HG03060 (cell line): ENCODE measurements around the gene PITRM1.
"Not testable (repeated sequence)": the region's sequence is repeated elsewhere in the genome, so short reads cannot be mapped to it uniquely, and the experiment has no call there.

Experiments
- ATAC-seq: cut with Tn5 transposase; IDR thresholded peaks from one replicate; pipeline ENCODE4 v1.9.1; 2021; ENCODE audit warnings: low read depth, moderate number of reproducible peaks; ENCODE audit not compliant: unreplicated experiment

PITRM1 gene, protein sequence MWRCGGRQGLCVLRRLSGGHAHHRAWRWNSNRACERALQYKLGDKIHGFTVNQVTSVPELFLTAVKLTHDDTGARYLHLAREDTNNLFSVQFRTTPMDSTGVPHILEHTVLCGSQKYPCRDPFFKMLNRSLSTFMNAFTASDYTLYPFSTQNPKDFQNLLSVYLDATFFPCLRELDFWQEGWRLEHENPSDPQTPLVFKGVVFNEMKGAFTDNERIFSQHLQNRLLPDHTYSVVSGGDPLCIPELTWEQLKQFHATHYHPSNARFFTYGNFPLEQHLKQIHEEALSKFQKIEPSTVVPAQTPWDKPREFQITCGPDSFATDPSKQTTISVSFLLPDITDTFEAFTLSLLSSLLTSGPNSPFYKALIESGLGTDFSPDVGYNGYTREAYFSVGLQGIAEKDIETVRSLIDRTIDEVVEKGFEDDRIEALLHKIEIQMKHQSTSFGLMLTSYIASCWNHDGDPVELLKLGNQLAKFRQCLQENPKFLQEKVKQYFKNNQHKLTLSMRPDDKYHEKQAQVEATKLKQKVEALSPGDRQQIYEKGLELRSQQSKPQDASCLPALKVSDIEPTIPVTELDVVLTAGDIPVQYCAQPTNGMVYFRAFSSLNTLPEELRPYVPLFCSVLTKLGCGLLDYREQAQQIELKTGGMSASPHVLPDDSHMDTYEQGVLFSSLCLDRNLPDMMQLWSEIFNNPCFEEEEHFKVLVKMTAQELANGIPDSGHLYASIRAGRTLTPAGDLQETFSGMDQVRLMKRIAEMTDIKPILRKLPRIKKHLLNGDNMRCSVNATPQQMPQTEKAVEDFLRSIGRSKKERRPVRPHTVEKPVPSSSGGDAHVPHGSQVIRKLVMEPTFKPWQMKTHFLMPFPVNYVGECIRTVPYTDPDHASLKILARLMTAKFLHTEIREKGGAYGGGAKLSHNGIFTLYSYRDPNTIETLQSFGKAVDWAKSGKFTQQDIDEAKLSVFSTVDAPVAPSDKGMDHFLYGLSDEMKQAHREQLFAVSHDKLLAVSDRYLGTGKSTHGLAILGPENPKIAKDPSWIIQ

DNA sequence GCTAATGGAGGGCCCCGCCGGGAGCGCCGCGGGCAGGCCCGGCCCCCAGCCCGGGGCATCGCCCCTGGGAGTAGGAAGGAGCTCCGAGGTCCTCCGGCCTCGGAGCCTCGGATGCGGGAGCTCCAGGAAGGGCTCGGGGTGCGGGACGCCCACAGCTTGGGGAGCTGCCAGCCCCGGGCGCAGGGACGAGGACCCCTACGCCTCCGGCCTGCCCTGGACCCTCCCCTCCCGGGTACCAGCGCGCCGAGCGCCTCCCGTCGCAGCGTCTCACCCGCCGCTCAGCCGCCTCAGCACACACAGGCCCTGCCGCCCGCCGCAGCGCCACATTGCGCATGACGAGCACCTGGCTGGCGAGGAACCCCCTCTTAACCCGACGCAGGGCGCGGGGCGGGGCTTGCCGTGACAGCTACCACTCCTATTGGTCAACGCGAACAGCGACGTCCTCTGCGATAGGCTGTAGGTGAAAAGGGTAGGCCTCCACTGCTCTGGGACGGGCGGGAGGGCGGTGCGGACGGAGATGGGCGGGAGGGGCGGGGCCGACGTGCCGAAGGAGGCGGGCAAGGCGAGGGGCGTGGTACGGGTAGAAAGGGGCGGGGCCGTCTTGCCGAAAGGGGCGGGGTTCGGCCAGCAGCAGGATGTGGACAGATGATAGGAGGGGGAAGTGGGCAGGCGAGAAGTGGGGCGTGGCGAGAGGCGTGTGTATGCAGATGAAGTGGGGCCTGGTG lies at the start of gene PITRM1:
Gene PITRM1 (minus strand): TSS at position 337 of the 725 bp plus-strand sequence. CDS start 10 bp downstream, at position 327.
- ATAC-seq: peak; percentile 98

DNA sequence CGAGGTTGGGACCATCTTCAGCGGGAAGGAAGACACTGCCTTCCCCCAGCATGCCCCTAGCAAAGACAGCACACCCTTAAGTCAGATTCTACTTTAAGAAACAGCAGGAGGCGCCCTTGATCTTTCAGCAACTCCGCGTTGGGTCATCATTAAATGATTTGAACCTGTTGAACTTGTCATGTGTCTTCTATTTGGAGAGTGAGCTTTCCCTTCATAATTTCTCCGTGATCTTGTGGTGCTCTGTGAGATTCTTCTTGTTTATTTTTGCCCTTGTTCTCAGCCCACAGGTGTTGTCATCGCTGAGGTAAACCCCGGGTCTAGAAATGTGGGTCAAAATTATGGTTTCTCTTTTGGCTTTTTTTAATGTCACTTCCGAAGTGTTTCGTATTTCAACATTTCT lies 49.5 kb upstream of the PITRM1 start:
- ATAC-seq: no peak

DNA sequence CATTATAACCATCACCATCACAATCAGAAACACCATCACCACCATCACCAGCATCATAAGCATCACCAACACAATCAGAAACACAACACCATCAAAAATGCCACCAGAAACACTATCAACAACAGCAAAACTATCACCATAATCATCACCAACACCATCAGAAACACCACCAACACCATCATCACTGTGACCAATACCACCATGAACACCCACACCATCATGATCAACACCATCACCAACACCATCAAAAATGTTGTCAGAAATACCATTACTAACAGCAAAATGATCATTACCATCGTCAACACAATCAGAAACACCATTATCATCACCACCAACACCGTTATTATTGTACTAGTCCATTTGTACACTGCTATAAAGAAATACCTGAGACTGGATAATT lies 49.0 kb upstream of the PITRM1 start:
- not testable (repeated sequence) for ATAC-seq

DNA sequence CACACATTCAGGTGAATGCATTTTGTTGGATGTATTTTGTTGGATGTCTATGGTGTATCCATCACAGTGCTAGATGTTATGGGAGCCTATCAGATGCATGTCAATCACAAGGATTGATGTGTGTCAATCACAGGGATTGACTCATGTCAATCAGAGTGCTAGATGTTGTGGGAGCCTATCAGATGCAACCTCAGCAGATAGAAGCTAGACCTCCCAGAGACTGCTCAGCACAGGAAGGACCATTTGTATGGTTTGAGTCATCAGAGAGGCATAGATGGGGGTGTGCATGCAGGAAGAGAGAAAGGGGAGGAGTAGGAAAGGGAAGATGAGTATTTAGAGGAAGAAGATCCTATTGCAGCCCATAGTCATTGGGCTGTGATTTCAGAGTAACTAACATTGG lies 48.3 kb upstream of the PITRM1 start:
- no peak for ATAC-seq

GRCh38 chr10:3219021-3219628 lies 46.5 kb upstream of the PITRM1 start:
- not testable (repeated sequence) for ATAC-seq

- no peak for ATAC-seq
Measured at GRCh38 chr10:3217853-3218252, 45.3 kb upstream of the PITRM1 start.

DNA sequence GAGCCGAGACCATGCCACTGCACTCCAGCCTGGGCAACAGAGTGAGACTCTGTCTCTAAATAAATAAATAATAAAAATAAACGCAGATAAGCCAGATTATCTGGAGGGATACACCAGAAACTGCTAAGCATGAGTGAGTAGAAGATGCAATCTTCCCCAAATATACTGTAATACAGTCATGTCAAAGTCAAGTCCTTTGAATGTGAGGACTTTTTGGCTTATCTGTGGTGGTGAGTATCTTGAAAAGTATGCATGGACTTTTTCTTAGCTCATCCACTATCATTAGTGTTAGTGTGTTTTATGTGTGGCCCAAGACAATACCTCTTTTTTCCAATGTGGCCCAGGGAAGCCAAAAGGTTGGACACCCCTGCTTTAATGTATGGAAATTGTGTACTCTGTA lies 44.7 kb upstream of the PITRM1 start:
- no peak for ATAC-seq

DNA sequence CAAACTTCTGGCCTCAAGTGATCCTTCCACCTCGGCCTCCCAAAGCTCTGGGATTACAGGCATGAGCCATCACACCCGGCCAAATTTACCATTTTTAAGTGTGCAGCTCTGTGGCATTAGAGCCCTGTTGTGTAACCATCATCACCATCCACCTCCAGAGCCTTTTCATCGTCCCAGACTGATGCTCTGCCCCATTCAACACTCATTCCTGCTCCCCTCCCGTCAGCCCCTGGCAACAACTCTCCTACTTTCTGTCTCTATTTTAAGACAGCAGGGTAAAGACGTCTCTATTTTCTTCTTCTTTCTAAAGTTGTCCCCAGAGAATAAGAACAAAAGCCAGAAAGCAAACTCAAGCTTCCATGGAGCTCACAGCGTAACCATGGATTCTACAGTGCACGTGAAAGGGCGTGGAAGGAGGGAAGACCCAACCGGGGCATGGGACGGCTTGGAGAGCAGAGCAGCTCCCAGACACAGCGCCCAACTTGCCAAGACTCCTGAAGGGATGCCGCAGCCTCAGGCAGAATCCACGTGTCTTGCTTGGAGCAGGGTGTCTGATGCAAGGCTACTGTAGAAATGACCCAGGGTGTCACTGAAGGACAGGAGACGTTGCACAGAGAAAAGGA lies 42.7 kb upstream of the PITRM1 start:
- ATAC-seq: no peak

GRCh38 chr10:3213758-3214515 lies 41.4 kb upstream of the PITRM1 start:
- ATAC-seq: no peak

- no peak for ATAC-seq
Measured at GRCh38 chr10:3213208-3213607, 40.6 kb upstream of the PITRM1 start.

DNA sequence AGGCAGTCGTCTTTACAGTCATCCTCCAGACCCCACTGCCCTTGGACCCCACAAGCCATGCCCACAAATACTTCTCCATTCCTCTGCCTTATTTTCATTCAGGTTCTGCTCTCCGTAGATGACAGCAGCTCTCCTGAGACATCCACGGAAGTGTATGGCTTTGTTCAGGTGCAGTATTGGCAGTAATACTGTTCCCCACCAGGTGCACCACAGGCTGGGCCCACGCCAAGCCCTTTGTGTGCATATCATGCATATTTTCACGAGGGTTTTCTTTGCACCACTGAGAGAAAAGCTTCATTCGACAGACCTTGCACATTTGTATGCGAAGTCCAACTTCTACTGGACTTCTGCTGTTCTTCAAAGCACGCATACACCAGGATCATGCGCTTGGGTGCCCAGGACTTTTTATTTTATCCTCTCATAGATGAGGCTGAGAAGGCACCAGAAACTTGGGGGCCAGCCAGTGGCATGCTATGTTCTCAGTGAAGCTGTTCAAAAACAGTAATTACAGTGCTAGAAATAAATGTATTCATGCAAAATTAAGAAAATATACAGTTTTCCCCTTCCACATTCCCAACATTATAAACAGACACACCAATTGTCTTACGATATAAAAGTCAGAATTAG lies 37.8 kb upstream of the PITRM1 start:
- no peak for ATAC-seq

DNA sequence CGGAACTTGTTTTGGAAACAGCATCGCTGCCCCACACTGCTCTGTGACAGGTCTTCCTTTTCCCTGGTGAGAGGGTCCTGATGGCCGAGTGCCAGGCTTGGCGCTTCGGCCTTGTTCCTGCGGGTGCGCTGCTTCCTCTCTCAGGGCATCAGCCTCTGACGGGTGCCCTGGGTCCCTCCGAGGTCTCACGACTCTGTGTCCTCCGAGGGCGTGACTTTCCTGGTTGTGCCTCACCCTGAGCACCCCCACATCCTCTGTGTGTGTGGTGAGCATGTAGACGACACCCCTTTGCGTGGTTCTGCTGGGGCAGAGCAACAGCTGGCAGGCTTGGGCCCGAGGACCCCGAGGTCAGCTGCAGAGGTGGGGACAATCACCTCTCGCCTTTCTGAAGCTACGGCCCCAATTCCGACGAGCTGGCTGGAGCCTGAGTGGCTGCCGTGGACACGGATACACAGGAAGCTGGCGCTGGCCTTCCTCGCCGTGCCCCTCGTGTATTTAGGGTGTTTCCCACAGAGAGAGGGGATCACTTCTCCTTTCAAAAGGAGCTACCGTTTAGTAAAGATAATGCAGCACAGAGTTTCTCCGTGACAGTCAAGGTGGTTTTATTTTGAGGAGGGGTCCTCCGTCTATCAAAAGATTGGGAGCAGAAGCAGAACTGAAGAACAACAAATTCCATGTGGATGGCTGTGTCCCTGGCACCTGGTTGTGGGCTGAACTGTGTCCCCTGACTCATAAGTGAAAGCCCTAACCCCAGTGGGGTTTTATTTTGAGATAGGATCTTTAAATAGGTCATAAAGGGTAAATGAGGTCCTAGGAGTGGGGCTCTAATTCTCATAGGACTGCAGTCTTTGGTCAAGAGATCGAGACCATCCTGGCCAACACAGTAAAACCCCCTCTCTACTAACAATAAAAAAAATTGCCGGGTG lies 36.2 kb upstream of the PITRM1 start:
- no peak for ATAC-seq

DNA sequence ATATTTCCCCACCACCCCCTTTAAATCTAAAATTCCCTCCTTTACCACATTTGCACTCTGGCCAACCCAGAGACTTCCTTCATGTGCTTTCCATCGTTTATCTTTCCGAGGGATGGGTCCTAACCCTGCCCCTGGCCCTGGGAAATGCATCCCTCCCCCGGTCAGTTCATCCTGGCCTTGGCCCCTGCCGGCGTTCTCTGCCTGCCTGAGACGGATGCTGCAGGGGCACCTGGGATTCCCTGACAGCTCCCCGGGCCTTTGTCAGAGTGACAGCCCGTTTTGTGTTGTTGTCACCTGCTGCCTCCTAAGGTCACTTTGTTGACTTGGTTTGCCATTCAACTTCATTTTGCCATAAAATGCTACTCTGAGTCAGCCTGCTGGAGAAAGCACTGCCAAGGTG lies 34.8 kb upstream of the PITRM1 start:
- ATAC-seq: no peak

GRCh38 chr10:3206511-3207157 lies 34.1 kb upstream of the PITRM1 start:
- no peak for ATAC-seq

- ATAC-seq: no peak
Measured at GRCh38 chr10:3203972-3204371, 31.4 kb upstream of the PITRM1 start.

DNA sequence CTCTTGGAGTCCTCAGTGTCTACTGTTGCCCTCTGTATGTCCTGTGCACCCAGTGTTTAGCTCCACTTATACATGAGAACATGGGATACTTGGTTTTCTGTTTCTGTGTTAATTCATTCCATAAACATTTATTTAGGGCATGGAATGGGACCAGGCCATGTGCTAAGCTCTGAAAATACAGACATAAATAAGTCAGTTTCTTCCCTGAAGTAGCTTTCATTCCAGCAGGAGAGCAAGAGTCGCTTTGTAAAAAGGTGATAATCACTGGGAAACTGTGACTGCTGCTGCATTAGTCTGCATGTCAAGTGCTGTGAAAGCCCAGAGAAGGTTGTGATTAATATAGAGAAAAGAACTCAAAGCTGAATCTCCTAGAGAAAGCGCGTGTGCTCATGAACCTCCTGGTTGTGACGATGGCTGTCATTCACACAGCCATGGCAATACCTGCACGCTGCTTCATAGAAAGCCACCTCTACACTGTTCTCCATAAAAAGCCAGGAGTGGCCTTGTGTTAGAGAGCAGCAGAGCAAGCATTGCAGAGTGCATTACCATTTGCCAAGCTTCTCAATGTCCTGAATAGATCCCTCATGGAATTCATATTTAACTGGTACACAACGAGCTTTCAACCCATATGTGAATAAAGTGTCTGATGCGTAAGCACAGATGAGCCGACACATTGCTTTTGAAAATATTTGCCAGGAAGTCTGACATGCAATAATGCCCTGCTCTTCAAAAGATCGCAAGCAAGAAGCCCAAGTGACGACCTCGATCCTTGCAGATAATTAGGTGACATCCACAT lies 30.6 kb upstream of the PITRM1 start:
- no peak for ATAC-seq
